NCI-H2227 treated with DMSO at 0.1 percent for 48 hours (cell line): ENCODE results near the gene SMPD2.

Source experiments
- DNase-seq: peaks from one replicate; lab custom pipeline; 2025; lab: John Stamatoyannopoulos, UW

SMPD2 gene

GRCh38 chr6:109485266-109485935 lies 44.9 kb downstream of the SMPD2 start:
- no peak for DNase-seq

DNA sequence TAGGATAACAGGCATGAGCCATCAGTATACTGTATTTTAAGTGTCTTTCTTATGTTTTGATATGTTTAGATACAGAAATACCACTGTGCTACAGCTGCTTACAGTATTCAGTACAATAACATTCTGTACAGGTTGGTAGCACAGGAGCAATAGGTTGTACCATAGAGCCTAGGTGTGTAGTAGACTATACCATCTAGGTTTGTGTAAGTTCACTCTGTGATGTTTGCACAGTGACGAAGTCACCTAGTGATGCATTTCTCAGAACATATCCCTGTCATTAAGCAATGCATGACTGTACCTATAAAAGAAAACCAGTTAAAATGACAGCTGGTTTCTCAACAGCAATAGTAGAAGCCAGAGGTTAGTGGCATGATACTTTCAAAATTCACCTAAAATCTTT lies 45.5 kb downstream of the SMPD2 start:
- no peak for DNase-seq

DNA sequence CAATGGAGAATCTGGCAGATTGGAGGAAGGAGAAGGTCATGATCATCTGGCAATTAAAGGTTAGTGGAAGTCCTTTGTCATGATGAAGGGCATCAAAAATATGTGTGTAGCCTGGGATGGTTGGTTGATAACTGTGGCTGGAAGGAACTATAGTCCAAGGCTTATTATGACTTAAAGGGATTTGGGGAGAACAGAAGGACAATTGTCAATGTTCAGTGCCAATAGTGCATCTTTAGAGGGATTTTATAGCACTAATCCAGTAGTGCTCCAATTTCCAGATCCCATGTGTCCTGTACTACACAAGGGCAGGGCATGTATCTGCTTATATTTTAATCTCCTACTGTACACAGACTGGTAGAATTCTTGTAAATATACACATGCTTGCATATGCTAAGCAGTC lies 47.5 kb downstream of the SMPD2 start:
- no peak for DNase-seq

DNA sequence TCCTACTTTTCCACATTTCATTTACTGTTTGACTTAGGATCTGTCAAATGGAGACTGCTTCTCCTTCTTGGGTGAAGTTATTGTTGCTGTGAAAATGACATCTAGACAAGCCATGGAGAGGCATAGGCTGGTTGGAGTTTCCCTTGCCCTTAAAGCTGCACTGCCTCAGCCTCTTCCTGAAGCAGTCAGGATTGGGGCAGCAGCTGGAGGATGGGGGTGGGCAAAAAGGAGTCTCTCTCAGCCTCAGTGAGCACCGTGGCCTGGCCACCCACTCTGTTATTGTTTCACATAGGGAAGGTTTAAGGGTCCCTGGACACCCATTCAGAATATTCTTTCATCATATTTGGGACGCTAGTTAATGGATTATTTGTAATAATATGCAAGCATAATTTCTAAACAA lies 50.2 kb downstream of the SMPD2 start:
- DNase-seq: no peak

GRCh38 chr6:109491207-109491938 lies 50.8 kb downstream of the SMPD2 start:
- no peak for DNase-seq
